ENCODE results near the gene MB21D2. TPM values are rescaled to one million over a fixed set of nuclear protein-coding genes. Genes with fewer than 3 reads are reported as not detected.

The MB21D2 gene
- total RNA-seq, 2 experiments from 2014 or later = 0.95 to 1.3 TPM

- POLR2A ChIA-PET = no interaction called here
- CTCF ChIA-PET = interaction anchor here (0.6 kb wide), 1 partner anchor 103 kb away, joined by 3 read pairs; no protein-coding TSS in a partner anchor
Observed at GRCh38 chr3:192750201-192750600, 167.5 kb downstream of the MB21D2 start.

DNA sequence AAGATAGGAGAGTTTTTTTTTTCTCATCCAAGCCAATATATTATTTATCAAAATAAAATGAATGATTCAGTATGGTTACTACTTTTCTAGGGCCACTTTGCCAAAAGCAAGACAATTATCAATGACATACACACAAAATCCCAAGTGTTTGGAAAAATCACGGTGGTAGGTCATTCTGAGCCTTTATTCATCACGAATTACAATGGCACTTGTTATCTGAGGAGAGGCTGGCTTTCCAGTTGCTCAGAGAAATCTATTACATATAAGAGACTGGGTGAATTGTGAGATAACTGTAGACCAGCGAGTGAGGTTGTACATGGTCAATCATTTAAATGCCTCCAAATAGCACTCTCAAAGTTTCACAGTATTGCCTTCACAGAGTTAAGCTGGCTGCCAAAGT is 169.9 kb downstream of the MB21D2 start:
- ChIA-PET POLR2A (no interaction called here), CTCF (no interaction called here)

DNA sequence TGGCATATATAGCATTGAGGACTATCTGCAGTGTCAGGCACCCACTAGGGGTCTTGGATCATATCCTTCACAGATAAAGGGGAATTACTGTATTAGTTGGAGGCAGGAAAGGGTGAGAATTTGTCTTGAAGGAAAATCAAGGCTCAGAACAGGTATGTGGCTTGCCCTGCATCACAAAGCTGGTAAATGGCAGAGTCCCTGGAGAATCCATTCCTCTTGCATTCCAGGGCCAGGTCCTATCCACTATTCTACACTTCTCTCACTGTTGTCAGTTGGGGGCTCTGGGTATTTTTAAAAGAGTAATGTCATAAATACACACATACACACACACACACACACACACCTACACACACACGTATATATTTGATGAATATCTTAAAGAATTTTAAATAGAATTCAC is 170.5 kb downstream of the MB21D2 start:
- ChIA-PET POLR2A (no interaction called here), CTCF (no interaction called here)

Other genes with a start within 250 kb of the MB21D2 start
- gene FGF12, start 190.3 kb downstream of the MB21D2 start, total RNA-seq = not detected

Measured in activated CD8-positive, alpha-beta memory T cell treated with anti-CD3 and anti-CD28 coated beads for 36 hours (primary cell).